SK-N-SH treated with all-trans-retinoic acid at 6 μM for 48 hours (cell line): ENCODE measurements around the gene PPIP5K2.

ENCODE experiments used
- ARNTL ChIP-seq: fragments of 450-650 bp; formaldehyde crosslinking; IDR thresholded peaks from 2 replicates; pipeline ENCODE4 v1.5.0; 2020; ENCODE audit warnings: low read depth, mild to moderate bottlenecking, moderate library complexity, borderline replicate concordance
- CREB5 ChIP-seq: fragments of 250-450 bp; sonication (Bioruptor Pico); IDR thresholded peaks from 2 replicates; pipeline ENCODE4 v1.5.1; 2020; ENCODE audit warnings: low read depth, mild to moderate bottlenecking, moderate library complexity
- CSDC2 ChIP-seq: fragments of 250-450 bp; sonication (Bioruptor Pico); IDR thresholded peaks from 2 replicates; pipeline ENCODE4 v1.5.0; 2020; ENCODE audit warnings: mild to moderate bottlenecking, moderate library complexity
- ISL1 ChIP-seq: fragments of 250-450 bp; sonication (Bioruptor Pico); IDR thresholded peaks from 2 replicates; pipeline ENCODE4 v2.1.2; 2022; ENCODE audit warnings: mild to moderate bottlenecking, moderate library complexity
- PPARA ChIP-seq: fragments of 250-450 bp; sonication (Bioruptor Pico); IDR thresholded peaks from 2 replicates; pipeline ENCODE4 v1.5.0; 2020; ENCODE audit warnings: mild to moderate bottlenecking, borderline replicate concordance
- SNAI2 ChIP-seq: fragments of 250-450 bp; sonication (Bioruptor Pico); IDR thresholded peaks from 2 replicates; pipeline ENCODE4 v1.5.0; 2020; ENCODE audit warnings: mild to moderate bottlenecking, moderate library complexity
- TCF4 ChIP-seq: fragments of 250-450 bp; sonication (Bioruptor Pico); IDR thresholded peaks from 2 replicates; pipeline ENCODE4 v1.8.0; 2021; ENCODE audit warnings: mild to moderate bottlenecking, moderate library complexity, borderline replicate concordance
- TOX ChIP-seq: fragments of 250-450 bp; sonication (Bioruptor Pico); IDR thresholded peaks from 2 replicates; pipeline ENCODE4 v1.8.0; 2021; ENCODE audit warnings: mild to moderate bottlenecking, moderate library complexity, borderline replicate concordance
- TSHZ2 ChIP-seq: fragments of 250-450 bp; sonication (Bioruptor Pico); IDR thresholded peaks from 2 replicates; pipeline ENCODE4 v1.5.0; 2020; ENCODE audit warnings: mild to moderate bottlenecking, moderate library complexity
- ZC3H10 ChIP-seq: fragments of 250-450 bp; sonication (Bioruptor Pico); IDR thresholded peaks from 2 replicates; pipeline ENCODE4 v1.5.1; 2021; ENCODE audit warnings: mild to moderate bottlenecking, moderate library complexity
- ZFP3 ChIP-seq: fragments of 250-450 bp; sonication (Bioruptor Pico); IDR thresholded peaks from 2 replicates; pipeline ENCODE4 v1.5.0; 2020; ENCODE audit warnings: mild to moderate bottlenecking, moderate library complexity
- ZFP30 ChIP-seq: fragments of 450-650 bp; formaldehyde crosslinking; IDR thresholded peaks from 2 replicates; pipeline ENCODE4 v1.5.0; 2022; ENCODE audit warnings: mild to moderate bottlenecking, moderate library complexity
- ZNF8 ChIP-seq: fragments of 450-650 bp; formaldehyde crosslinking; IDR thresholded peaks from 2 replicates; pipeline ENCODE4 v1.5.0; 2020; ENCODE audit warnings: mild to moderate bottlenecking, moderate library complexity

- TF ChIP-seq ISL1 (CRISPR knock-in tag) (no peak), ZFP30 (CRISPR knock-in tag) (no peak), CREB5 (CRISPR knock-in tag) (no peak), TCF4 (CRISPR knock-in tag) (no peak), PPARA (CRISPR knock-in tag) (no peak), ZNF8 (CRISPR knock-in tag) (no peak), CSDC2 (CRISPR knock-in tag) (no peak), TOX (CRISPR knock-in tag) (no peak), ARNTL (CRISPR knock-in tag) (no peak), ZFP3 (CRISPR knock-in tag) (no peak), TSHZ2 (no peak), ZC3H10 (CRISPR knock-in tag) (no peak), SNAI2 (no peak)
Observed at GRCh38 chr5:103223031-103223955, 103.2 kb downstream of the PPIP5K2 start.
